NCI-H2081 (cell line): ENCODE data around the gene RBM20.

Experiments used
- DNase-seq, 2 experiments: peaks; one replicate each; lab custom pipeline; 2025; lab: John Stamatoyannopoulos, UW

The RBM20 gene

GRCh38 chr10:110871298-110872084 lies 227.4 kb downstream of the RBM20 start, which contains the start of gene PDCD4:
Gene PDCD4 (plus strand): TSS chr10:110871928. CDS start chr10:110876028, 4,100 bp downstream.
- peak; percentile 92 to 95 for DNase-seq

- peak; percentile 51 to 58 for DNase-seq
Measured at GRCh38 chr10:110872145-110872983, 228.2 kb downstream of the RBM20 start.

GRCh38 chr10:110872984-110873923 lies 229.1 kb downstream of the RBM20 start:
- DNase-seq: no peak

- DNase-seq: no peak
Measured at GRCh38 chr10:110873951-110874350, 229.8 kb downstream of the RBM20 start.

GRCh38 chr10:110876000-110876399 lies 231.9 kb downstream of the RBM20 start:
- DNase-seq: no peak

- DNase-seq: no peak
Measured at GRCh38 chr10:110876788-110877187, 232.7 kb downstream of the RBM20 start.

- DNase-seq: no peak
Measured at GRCh38 chr10:110880012-110880411, 235.9 kb downstream of the RBM20 start.

GRCh38 chr10:110881247-110881646 lies 237.1 kb downstream of the RBM20 start:
- no peak for DNase-seq

GRCh38 chr10:110881905-110882304 lies 237.8 kb downstream of the RBM20 start:
- no peak for DNase-seq

GRCh38 chr10:110883924-110884323 lies 239.8 kb downstream of the RBM20 start:
- no peak for DNase-seq

- DNase-seq: no peak
Measured at GRCh38 chr10:110885932-110886674, 242.0 kb downstream of the RBM20 start.

GRCh38 chr10:110887560-110887959 lies 243.4 kb downstream of the RBM20 start:
- no peak for DNase-seq
